Liver (tissue), 9 donors: ENCODE results near the gene RPA3. TPM values are rescaled to one million over a fixed set of nuclear protein-coding genes. Genes with fewer than 3 reads are reported as not detected.

Experiments used
- DNase-seq: peaks from one replicate; pipeline ENCODE4 v3.0.0-alpha.2; 2017; ENCODE audit warnings: low spot score
- H3K27ac ChIP-seq, 2 donors: one replicate each; pipeline ENCODE4 v1.7.0; 2013; ENCODE audit warnings: inconsistent platforms in 2 of 2, low read length in 2 of 2, control low read depth in 1 of 2, low read depth in 1 of 2, mild to moderate bottlenecking in 1 of 2
- H3K27me3 ChIP-seq, 4 donors: one replicate each; pipeline versions ENCODE4 v1.6.1 to v1.7.0; 2013; ENCODE audit warnings: low read length in 3 of 4, inconsistent platforms in 1 of 4, mild to moderate bottlenecking in 1 of 4, moderate library complexity in 1 of 4; ENCODE audit not compliant: control insufficient read depth in 4 of 4, insufficient read depth in 4 of 4
- H3K36me3 ChIP-seq, 4 donors: one replicate each; pipeline versions ENCODE4 v1.6.1 to v1.7.0; 2013; ENCODE audit warnings: low read length in 3 of 4, mild to moderate bottlenecking in 3 of 4, low read depth in 1 of 4, moderate library complexity in 1 of 4; ENCODE audit not compliant: control insufficient read depth in 4 of 4, insufficient read depth in 3 of 4
- H3K4me1 ChIP-seq, 4 donors: one replicate each; pipeline versions ENCODE4 v1.6.1 to v1.7.0; 2013; ENCODE audit warnings: low read length in 3 of 4, mild to moderate bottlenecking in 3 of 4, moderate library complexity in 1 of 4; ENCODE audit not compliant: control insufficient read depth in 4 of 4, insufficient read depth in 4 of 4
- H3K4me3 ChIP-seq, 3 donors: one replicate each; pipeline versions ENCODE4 v1.6.1 to v1.7.0; 2013; ENCODE audit warnings: low read length in 3 of 3, control low read depth in 1 of 3, low read depth in 1 of 3, mild to moderate bottlenecking in 1 of 3
- H3K9ac ChIP-seq, 2 donors: one replicate each; pipeline ENCODE4 v1.7.0; 2013; ENCODE audit warnings: low read length in 2 of 2, mild to moderate bottlenecking in 2 of 2, moderate library complexity in 2 of 2, control low read depth in 1 of 2, low read depth in 1 of 2
- H3K9me3 ChIP-seq, 4 donors: one replicate each; pipeline versions ENCODE4 v1.6.1 to v1.7.0; 2013; ENCODE audit warnings: low read length in 3 of 4; ENCODE audit not compliant: control insufficient read depth in 4 of 4
- ATF3 ChIP-seq: IDR thresholded peaks from 2 replicates; pipeline ENCODE4 v1.6.1; 2016; ENCODE audit warnings: antibody characterized with exemption
- CTCF ChIP-seq: fragments of 150-350 bp; IDR thresholded peaks from 2 replicates; pipeline ENCODE4 v1.5.1; 2017; ENCODE audit warnings: improper control_type of control experiment, low read depth, low read length; ENCODE audit not compliant: missing input control
- EGR1 ChIP-seq, 2 donors: IDR thresholded peaks; 2 replicates each; pipeline ENCODE4 v1.6.1; 2016 to 2018; ENCODE audit warnings: antibody characterized with exemption in 2 of 2, low read depth in 2 of 2
- FOXA2 ChIP-seq: IDR thresholded peaks from 2 replicates; pipeline ENCODE4 v1.6.1; 2016; ENCODE audit warnings: antibody characterized with exemption
- GABPA ChIP-seq, 2 donors: IDR thresholded peaks in 1 of 2; conservative IDR thresholded peaks in 1 of 2; 2 replicates each; pipeline ENCODE4 v1.6.1; 2016; ENCODE audit warnings: antibody characterized with exemption in 2 of 2, mild to moderate bottlenecking in 1 of 2, moderate library complexity in 1 of 2
- HNF4A ChIP-seq, 2 donors: conservative IDR thresholded peaks; 2 replicates each; pipeline ENCODE4 v1.6.1; 2016; ENCODE audit warnings: antibody characterized with exemption in 2 of 2, mild to moderate bottlenecking in 2 of 2
- HNF4G ChIP-seq: IDR thresholded peaks from 2 replicates; pipeline ENCODE4 v1.6.1; 2016; ENCODE audit warnings: antibody characterized with exemption
- JUND ChIP-seq, 2 donors: IDR thresholded peaks; 2 replicates each; pipeline ENCODE4 v1.6.1; 2016; ENCODE audit warnings: antibody characterized with exemption in 2 of 2
- MAX ChIP-seq: IDR thresholded peaks from 2 replicates; pipeline ENCODE4 v1.6.1; 2016; ENCODE audit warnings: antibody characterized with exemption
- NR2F2 ChIP-seq: IDR thresholded peaks from 2 replicates; pipeline ENCODE4 v1.6.1; 2016; ENCODE audit warnings: antibody characterized with exemption
- REST ChIP-seq: IDR thresholded peaks from 2 replicates; pipeline ENCODE4 v1.6.1; 2016; ENCODE audit warnings: antibody characterized with exemption, mild to moderate bottlenecking
- RXRA ChIP-seq, 2 donors: IDR thresholded peaks; 2 replicates each; pipeline ENCODE4 v1.6.1; 2017 to 2018; ENCODE audit warnings: antibody characterized with exemption in 2 of 2, mild to moderate bottlenecking in 1 of 2
- SP1 ChIP-seq: IDR thresholded peaks from 2 replicates; pipeline ENCODE4 v1.6.1; 2018; ENCODE audit warnings: antibody characterized with exemption, mild to moderate bottlenecking
- TAF1 ChIP-seq: conservative IDR thresholded peaks from 2 replicates; pipeline ENCODE4 v1.6.1; 2016; ENCODE audit warnings: antibody characterized with exemption, mild to moderate bottlenecking
- YY1 ChIP-seq: IDR thresholded peaks from 2 replicates; pipeline ENCODE4 v1.6.1; 2016; ENCODE audit warnings: antibody characterized with exemption, mild to moderate bottlenecking
- ZBTB33 ChIP-seq: IDR thresholded peaks from 2 replicates; pipeline ENCODE4 v1.6.1; 2016; ENCODE audit warnings: antibody characterized with exemption
- WGBS: extraction: QIAGEN DNeasy Blood & Tissue Kit; methylation state at CpG from one replicate; pipeline ENCODE4 v1.1.7; 2013; 5-methylcytosine and 5-hydroxymethylcytosine counted together
- polyA plus RNA-seq, 2 donors: library from polyadenylated mRNA; stranded (reverse) in 1 of 2; unstranded in 1 of 2; fragments of 200-250 nt in 1 of 2; fragments of >200 nt in 1 of 2; fragmentation: Nextera tagmentation in 1 of 2; extraction: Ambion mirVana in 1 of 2; gene quantifications; one replicate each; pipeline versions ENCODE4 v1.2.1 to v1.2.3, GENCODE V29; 2013 to 2015
- total RNA-seq, 2 donors: library from RNA; depleted of rRNA; stranded (reverse); fragments of >200 nt; gene quantifications; one replicate each; pipeline ENCODE4 v1.2.3, GENCODE V29; 2014
- donor health status: healthy.
- donor health status: healthy.
- donor health status: healthy.
- donor health status: healthy.
- donor health status: healthy.

RPA3 gene
- total and polyA plus RNA-seq, 4 donors = 13.0 to 53.1 (median 18.6) TPM

- Histone ChIP-seq H3K4me3 (peak overlapping the region; percentile 63 to 98 (median 91)), H3K9ac (peak overlapping the region; percentile 3 to 4), H3K4me1 (peaks cover 3 to 18% (median 14%) of the 10 kb centered on the region in 4 donors), H3K27ac (peak overlapping the region; percentile 58 to 73), H3K27me3 (no peaks in the 10 kb centered on the region), H3K36me3 (peaks cover 0 to 3% (median 1%) of the 10 kb centered on the region in 4 donors), H3K9me3 (no peaks in the 10 kb centered on the region)
- under 1% methylated on average over 19 of the region's 19 CpGs for WGBS
- DNase-seq = no peak
- no peak for TF ChIP-seq TAF1
- no peak for TF ChIP-seq HNF4G
- TF ChIP-seq JUND (IDR thresholded peaks at IDR 0.05) = no peak
- TF ChIP-seq NR2F2 = no peak
- TF ChIP-seq EGR1 (IDR thresholded peaks at IDR 0.05; ENCODE audit: low read depth in 2 of 2) = no peak
- no peak for TF ChIP-seq MAX
- TF ChIP-seq ATF3 = no peak
- TF ChIP-seq CTCF = no peak
- no peak for TF ChIP-seq REST
- no peak for TF ChIP-seq HNF4A (conservative IDR thresholded peaks at IDR 0.05)
- TF ChIP-seq YY1 = no peak
- no peak for TF ChIP-seq SP1
- no peak for TF ChIP-seq RXRA (IDR thresholded peaks at IDR 0.05)
- TF ChIP-seq ZBTB33 = no peak
Measured at GRCh38 chr7:7639847-7640220, 78.6 kb downstream of the RPA3 start.

- 26% methylated on average over 5 of the region's 5 CpGs for WGBS
- Histone ChIP-seq H3K4me3 (peak overlapping the region; percentile 63 to 98 (median 91)), H3K27ac (no peak overlapping the region), H3K36me3 (peaks cover 0 to 3% (median 2%) of the 10 kb centered on the region in 4 donors), H3K4me1 (peaks cover 3 to 18% (median 14%) of the 10 kb centered on the region in 4 donors), H3K9ac (peak overlapping the region in 1 of 2 donors; percentile 4), H3K27me3 (no peaks in the 10 kb centered on the region), H3K9me3 (no peaks in the 10 kb centered on the region)
- DNase-seq = no peak
- TF ChIP-seq ZBTB33 = no peak
- TF ChIP-seq TAF1 = no peak
- no peak for TF ChIP-seq NR2F2
- TF ChIP-seq GABPA (IDR thresholded peaks at IDR 0.05 in 1 of 2, conservative IDR thresholded peaks at IDR 0.05 in 1 of 2) = no peak
- TF ChIP-seq SP1 = no peak
- no peak for TF ChIP-seq REST
- TF ChIP-seq JUND (IDR thresholded peaks at IDR 0.05) = no peak
- no peak for TF ChIP-seq FOXA2
- no peak for TF ChIP-seq EGR1 (IDR thresholded peaks at IDR 0.05; ENCODE audit: low read depth in 2 of 2)
- TF ChIP-seq YY1 = no peak
- no peak for TF ChIP-seq MAX
Measured at GRCh38 chr7:7639421-7639820, 79.0 kb downstream of the RPA3 start.
